ENCODE measurements around the gene CACNA2D1. TPM values are rescaled to one million over a fixed set of nuclear protein-coding genes. Genes with fewer than 3 reads are reported as not detected.
A peak's percentile ranks its signal among the peaks of the same experiment; 100 is the strongest.

The CACNA2D1 gene
- total RNA-seq, 1 experiment from 2014 or later, result 36.2 TPM

DNA sequence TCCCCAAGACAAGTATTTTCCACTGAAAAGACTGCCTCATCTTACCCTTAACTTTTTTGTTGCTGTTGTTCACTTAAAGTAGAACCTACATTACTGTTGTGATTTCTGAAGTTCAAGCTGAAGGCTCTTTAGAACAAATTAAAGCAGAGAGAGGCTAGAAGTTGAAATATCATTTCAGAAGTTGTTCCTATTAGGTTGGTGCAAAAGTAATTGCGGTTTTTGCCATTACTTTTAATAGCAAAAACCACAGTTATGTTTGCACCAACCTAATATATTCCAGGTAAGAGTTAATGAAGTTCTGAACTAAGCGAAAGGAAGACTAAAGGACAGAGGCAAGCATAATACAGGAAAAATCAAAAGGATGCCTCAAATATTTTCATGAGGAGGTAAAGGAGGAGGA is 153.7 kb downstream of the CACNA2D1 start:
- Histone ChIP-seq H2AFZ (ENCODE audit: low read length) (no peak overlapping the region), H4K8ac (replicated peaks; ENCODE audit: insufficient read length, low read depth, low read length) (no peak overlapping the region), H2BK20ac (ENCODE audit: low read depth, low read length, poor library complexity, severe bottlenecking) (no peak overlapping the region), H2BK12ac (ENCODE audit: insufficient read length, low read depth, low read length) (no peak overlapping the region), H4K20me1 (ENCODE audit: control insufficient read depth, insufficient read depth, insufficient read length) (no peaks in the 10 kb centered on the region), H3K79me1 (ENCODE audit: insufficient read depth, low read depth, low read length, poor library complexity, severe bottlenecking) (no peaks in the 10 kb centered on the region), H4K5ac (ENCODE audit: insufficient read length, low read depth, low read length) (no peak overlapping the region), H3K27ac (ENCODE audit: insufficient read length, low read depth, low read length) (no peak overlapping the region), H3K4me2 (ENCODE audit: insufficient read depth, insufficient read length, low read length) (no peak overlapping the region), H2BK15ac (ENCODE audit: low read depth, low read length) (no peak overlapping the region), H4K91ac (ENCODE audit: insufficient read length, low read depth, low read length) (no peak overlapping the region), H3K9me3 (ENCODE audit: control insufficient read depth, low read depth, low read length) (no peaks in the 10 kb centered on the region), H3K4ac (ENCODE audit: low read depth, low read length) (no peak overlapping the region), H3K27me3 (ENCODE audit: insufficient read depth, low read length) (no peaks in the 10 kb centered on the region), H2BK120ac (ENCODE audit: low read depth, low read length, poor library complexity, severe bottlenecking) (no peak overlapping the region), H3K56ac (ENCODE audit: insufficient read length, low read depth, low read length) (no peak overlapping the region), H3K23me2 (ENCODE audit: insufficient read length, low read depth, low read length, poor library complexity, severe bottlenecking) (no peaks in the 10 kb centered on the region), H3K18ac (ENCODE audit: insufficient read length, low read depth, low read length) (no peak overlapping the region), H3K9ac (ENCODE audit: extremely low read depth, insufficient read length, low read length) (no peak overlapping the region), H3K23ac (ENCODE audit: insufficient read length, low read depth, low read length) (no peak overlapping the region), H3T11ph (ENCODE audit: low read length) (no peak overlapping the region), H3K14ac (ENCODE audit: insufficient read depth, low read length) (no peak overlapping the region), H2BK5ac (ENCODE audit: insufficient read length, low read length) (no peak overlapping the region), H3K79me2 (ENCODE audit: insufficient read depth, low read length) (no peaks in the 10 kb centered on the region), H3K4me1 (ENCODE audit: insufficient read depth, low read length) (peaks cover 4% of the 10 kb centered on the region; the same call in 1 of the 2 replicates), H2AK5ac (ENCODE audit: insufficient read length, low read length) (no peak overlapping the region)
- H3K4me1 Mint-ChIP-seq, result peaks cover 46 to 52% of the 10 kb centered on the region in 2 experiments
- DNase-seq, result no peak
- H3K4me3 Mint-ChIP-seq, result no peak overlapping the region
- H3K9me3 Mint-ChIP-seq, result peaks cover 2 to 7% of the 10 kb centered on the region in 2 experiments; a peak in 1 of 5 replicates
- H3K36me3 Mint-ChIP-seq (ENCODE audit: insufficient read depth in 1 of 3, low read depth in 3 of 3), result peaks cover 4 to 17% (median 5%) of the 10 kb centered on the region in 3 experiments; a peak in 5 of 7 replicates
- H3K27ac Mint-ChIP-seq, result peak overlapping the region in 2 of 3 experiments; percentile 73 to 96; a peak in 5 of 7 replicates
- H3K27me3 Mint-ChIP-seq (ENCODE audit: low read depth), result no peaks in the 10 kb centered on the region
- TF ChIP-seq, protein P1, sequence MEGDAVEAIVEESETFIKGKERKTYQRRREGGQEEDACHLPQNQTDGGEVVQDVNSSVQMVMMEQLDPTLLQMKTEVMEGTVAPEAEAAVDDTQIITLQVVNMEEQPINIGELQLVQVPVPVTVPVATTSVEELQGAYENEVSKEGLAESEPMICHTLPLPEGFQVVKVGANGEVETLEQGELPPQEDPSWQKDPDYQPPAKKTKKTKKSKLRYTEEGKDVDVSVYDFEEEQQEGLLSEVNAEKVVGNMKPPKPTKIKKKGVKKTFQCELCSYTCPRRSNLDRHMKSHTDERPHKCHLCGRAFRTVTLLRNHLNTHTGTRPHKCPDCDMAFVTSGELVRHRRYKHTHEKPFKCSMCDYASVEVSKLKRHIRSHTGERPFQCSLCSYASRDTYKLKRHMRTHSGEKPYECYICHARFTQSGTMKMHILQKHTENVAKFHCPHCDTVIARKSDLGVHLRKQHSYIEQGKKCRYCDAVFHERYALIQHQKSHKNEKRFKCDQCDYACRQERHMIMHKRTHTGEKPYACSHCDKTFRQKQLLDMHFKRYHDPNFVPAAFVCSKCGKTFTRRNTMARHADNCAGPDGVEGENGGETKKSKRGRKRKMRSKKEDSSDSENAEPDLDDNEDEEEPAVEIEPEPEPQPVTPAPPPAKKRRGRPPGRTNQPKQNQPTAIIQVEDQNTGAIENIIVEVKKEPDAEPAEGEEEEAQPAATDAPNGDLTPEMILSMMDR (conservative IDR thresholded peaks at IDR 0.05), result no peak
- no CpG with 5 or more reads among the region's 2 CpGs for WGBS (ENCODE audit: extremely low coverage, insufficient read length, low lambda C conversion rate)
